Common myeloid progenitor, CD34-positive (primary cell): ENCODE results near the gene CACNA1E.

Source experiments
- CTCF ChIA-PET: fragments of 350-600 bp; sonication (Branson Sonifier 250); formaldehyde crosslinking; loops from one replicate; lab custom pipeline; 2021; ENCODE audit warnings: antibody characterized with exemption; lab: Charles Lee
- POLR2A ChIA-PET: fragments of 350-600 bp; sonication (Branson Sonifier 250); formaldehyde crosslinking; loops from one replicate; lab custom pipeline; 2021; ENCODE audit warnings: antibody characterized with exemption; lab: Charles Lee
- DNase-seq, 3 donors: peaks; one replicate each; pipeline versions ENCODE4 v3.0.0 to v3.0.0-alpha.2; 2013
- H3K27ac ChIP-seq, 2 experiments: 1 replicate in 1 of 2; 2 replicates in 1 of 2; pipeline ENCODE4 v1.7.0; 2013; ENCODE audit warnings: inconsistent platforms in 2 of 2, low read length in 2 of 2, mild to moderate bottlenecking in 2 of 2, low read depth in 1 of 2, moderate library complexity in 1 of 2; ENCODE audit not compliant: severe bottlenecking in 2 of 2, insufficient read depth in 1 of 2, poor library complexity in 1 of 2
- H3K27me3 ChIP-seq, 5 experiments: replicated peaks in 2 of 5; 1 replicate in 3 of 5; 2 replicates in 2 of 5; pipeline versions ENCODE4 v1.6.1 to v1.7.0; 2013; ENCODE audit warnings: low read length in 4 of 5, mild to moderate bottlenecking in 2 of 5, moderate library complexity in 2 of 5, inconsistent platforms in 1 of 5; ENCODE audit not compliant: insufficient read depth in 5 of 5, control insufficient read depth in 4 of 5
- H3K36me3 ChIP-seq, 4 experiments: 1 replicate in 2 of 4; 2 replicates in 2 of 4; pipeline versions ENCODE4 v1.6.1 to v1.7.0; 2013; ENCODE audit warnings: low read length in 3 of 4, control low read depth in 1 of 4, mild to moderate bottlenecking in 1 of 4; ENCODE audit not compliant: control insufficient read depth in 4 of 4, insufficient read depth in 4 of 4
- H3K4me1 ChIP-seq, 4 experiments: 1 replicate in 3 of 4; 2 replicates in 1 of 4; pipeline versions ENCODE4 v1.6.1 to v1.7.1; 2013; ENCODE audit warnings: low read length in 3 of 4, mild to moderate bottlenecking in 3 of 4, control low read depth in 1 of 4, inconsistent platforms in 1 of 4, moderate library complexity in 1 of 4; ENCODE audit not compliant: control insufficient read depth in 4 of 4, insufficient read depth in 4 of 4; ENCODE audit errors: control extremely low read depth in 1 of 4
- H3K4me3 ChIP-seq, 7 experiments: 1 replicate in 4 of 7; 2 replicates in 3 of 7; pipeline versions ENCODE4 v1.5.1 to v1.7.0; 2013; ENCODE audit warnings: mild to moderate bottlenecking in 7 of 7, low read length in 6 of 7, moderate library complexity in 6 of 7, inconsistent platforms in 2 of 7, low read depth in 2 of 7, control low read depth in 1 of 7; ENCODE audit not compliant: insufficient read depth in 4 of 7, control insufficient read depth in 1 of 7; ENCODE audit errors: extremely low read depth in 1 of 7
- H3K9me3 ChIP-seq, 5 experiments: 1 replicate in 4 of 5; 2 replicates in 1 of 5; pipeline versions ENCODE4 v1.6.1 to v1.7.1; 2013; ENCODE audit warnings: low read length in 4 of 5, mild to moderate bottlenecking in 2 of 5, inconsistent platforms in 1 of 5, low read depth in 1 of 5, moderate library complexity in 1 of 5; ENCODE audit not compliant: control insufficient read depth in 4 of 5, insufficient read depth in 2 of 5; ENCODE audit errors: control extremely low read depth in 1 of 5
- WGBS: methylation state at CpG from one replicate; pipeline ENCODE4 v1.1.5; 2013; ENCODE audit not compliant: insufficient coverage; 5-methylcytosine and 5-hydroxymethylcytosine counted together

The CACNA1E gene

DNA sequence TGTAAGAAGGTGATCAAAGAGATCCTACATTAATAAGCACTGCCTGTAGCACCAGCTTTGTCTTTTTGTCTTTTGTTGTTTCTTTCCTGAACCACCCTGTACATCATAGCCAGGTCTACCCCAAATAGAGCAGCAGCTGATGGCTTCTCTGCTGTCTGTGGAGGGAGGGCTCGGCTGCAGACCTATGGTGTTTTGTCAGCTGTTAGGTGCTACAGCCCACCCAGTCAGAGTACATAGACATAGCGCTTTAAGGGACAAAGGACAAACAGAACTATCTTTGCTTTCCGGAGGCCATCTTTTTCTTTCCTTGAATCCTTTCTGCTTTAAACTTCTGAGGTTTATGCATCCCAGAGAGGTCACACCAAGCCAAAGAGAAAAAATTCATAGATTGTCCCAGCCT lies 320.1 kb downstream of the CACNA1E start:
- H3K4me3 ChIP-seq: no peak overlapping the region
- no peaks in the 10 kb centered on the region for H3K9me3 ChIP-seq
- no peaks in the 10 kb centered on the region for H3K36me3 ChIP-seq
- H3K27me3 ChIP-seq: peaks cover 0 to 2% (median 0%) of the 10 kb centered on the region in 5 experiments
- ChIA-PET CTCF (no interaction called here), POLR2A (no interaction called here)
- H3K27ac ChIP-seq: no peak overlapping the region
- DNase-seq: no peak
- WGBS: 93% methylated on average over 3 of the region's 3 CpGs
- H3K4me1 ChIP-seq: no peaks in the 10 kb centered on the region

DNA sequence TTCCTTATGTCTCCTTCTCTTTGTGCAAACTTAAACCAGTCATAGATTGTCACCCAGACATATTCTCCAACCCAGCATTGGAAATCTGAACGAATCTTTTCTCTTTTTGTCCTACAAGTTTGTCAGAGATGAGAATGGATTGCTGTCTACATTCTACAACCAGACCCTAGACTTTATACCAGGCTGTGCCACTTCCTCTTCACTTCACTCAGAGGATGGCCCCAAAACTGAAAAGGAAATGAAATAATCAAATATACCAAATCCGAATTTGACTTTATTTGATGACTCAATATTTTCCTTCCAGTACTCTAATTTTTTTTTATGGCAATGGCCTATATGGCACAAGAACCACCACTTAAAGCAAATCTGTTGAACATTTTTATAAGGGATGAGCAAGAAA lies 321.7 kb downstream of the CACNA1E start:
- CTCF ChIA-PET: no interaction called here
- no peak for DNase-seq
- H3K36me3 ChIP-seq: no peaks in the 10 kb centered on the region
- 50% methylated on average over 1 of the region's 2 CpGs for WGBS
- H3K27me3 ChIP-seq: peaks cover 0 to 4% (median 0%) of the 10 kb centered on the region in 5 experiments
- H3K4me3 ChIP-seq: no peak overlapping the region
- H3K4me1 ChIP-seq: no peaks in the 10 kb centered on the region
- H3K27ac ChIP-seq: no peak overlapping the region
- no peaks in the 10 kb centered on the region for H3K9me3 ChIP-seq
- POLR2A ChIA-PET: no interaction called here

DNA sequence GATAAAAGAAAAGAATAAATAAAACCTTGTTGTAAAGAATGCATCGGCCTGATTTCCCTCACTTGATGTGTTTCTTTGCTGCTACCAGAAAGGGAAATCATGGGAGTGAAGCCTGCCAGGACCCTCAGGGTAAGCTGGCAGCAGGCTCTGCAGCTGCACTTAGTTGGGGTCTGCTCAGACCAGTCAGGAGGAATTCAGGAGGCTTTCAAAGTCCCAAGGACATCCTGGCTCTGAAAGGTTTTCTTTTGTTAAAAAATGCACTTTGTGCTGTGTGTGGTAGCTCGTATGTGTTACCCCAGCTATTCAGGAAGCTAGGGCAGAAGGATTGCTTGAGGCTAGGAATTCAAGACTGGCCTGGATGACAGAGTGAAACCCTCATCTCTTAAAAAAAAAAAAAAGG lies 323.4 kb downstream of the CACNA1E start:
- H3K4me1 ChIP-seq: no peaks in the 10 kb centered on the region
- no peak overlapping the region for H3K4me3 ChIP-seq
- no peaks in the 10 kb centered on the region for H3K36me3 ChIP-seq
- H3K27ac ChIP-seq: no peak overlapping the region
- POLR2A ChIA-PET: no interaction called here
- 100% methylated on average over 1 of the region's 2 CpGs for WGBS
- DNase-seq: no peak
- CTCF ChIA-PET: no interaction called here
- H3K9me3 ChIP-seq: no peaks in the 10 kb centered on the region
- peaks cover 0 to 2% (median 0%) of the 10 kb centered on the region in 5 experiments for H3K27me3 ChIP-seq

GRCh38 chr1:181807251-181807650 lies 323.9 kb downstream of the CACNA1E start:
- peaks cover 0 to 2% (median 0%) of the 10 kb centered on the region in 5 experiments for H3K27me3 ChIP-seq
- 70% methylated on average over 2 of the region's 4 CpGs for WGBS
- no peak overlapping the region for H3K4me3 ChIP-seq
- ChIA-PET CTCF (no interaction called here), POLR2A (no interaction called here)
- H3K9me3 ChIP-seq: no peaks in the 10 kb centered on the region
- H3K36me3 ChIP-seq: no peaks in the 10 kb centered on the region
- DNase-seq: no peak
- no peaks in the 10 kb centered on the region for H3K4me1 ChIP-seq
- H3K27ac ChIP-seq: no peak overlapping the region

DNA sequence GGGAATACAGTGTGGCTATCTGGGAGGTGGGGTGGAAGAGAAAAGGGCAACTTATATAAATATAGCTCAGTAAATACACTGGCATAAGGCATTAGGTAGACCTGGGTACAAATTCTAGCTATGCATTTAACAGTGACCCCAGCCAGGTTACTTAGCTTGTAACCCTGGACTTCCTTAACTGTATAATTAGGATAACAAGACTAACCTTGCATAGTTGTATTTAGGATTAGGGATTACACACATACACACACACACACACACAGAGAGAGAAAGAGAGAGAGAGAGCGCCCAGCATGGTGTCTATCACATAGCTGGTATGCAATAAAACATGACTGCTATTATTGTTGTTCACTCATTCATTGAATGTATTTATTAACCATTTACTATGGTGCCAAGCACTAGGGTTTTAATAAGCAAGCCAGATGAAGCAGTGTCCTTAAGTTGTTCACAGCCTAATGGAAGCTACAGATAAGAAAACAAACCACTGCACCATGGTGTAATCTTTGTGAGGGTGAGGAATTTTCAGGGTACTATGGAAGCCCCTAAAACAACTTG lies 326.8 kb downstream of the CACNA1E start:
- H3K4me3 ChIP-seq: no peak overlapping the region
- no peak for DNase-seq
- no peaks in the 10 kb centered on the region for H3K9me3 ChIP-seq
- WGBS: no CpG with 5 or more reads among the region's 1 CpG
- no peak overlapping the region for H3K27ac ChIP-seq
- no peaks in the 10 kb centered on the region for H3K4me1 ChIP-seq
- H3K27me3 ChIP-seq: peaks cover 0 to 2% (median 0%) of the 10 kb centered on the region in 5 experiments
- POLR2A ChIA-PET: no interaction called here
- CTCF ChIA-PET: interaction anchor here (1.2 kb wide), 1 partner anchor 12 kb away, joined by 3 read pairs; no protein-coding TSS in a partner anchor
- no peaks in the 10 kb centered on the region for H3K36me3 ChIP-seq

- H3K36me3 ChIP-seq: no peaks in the 10 kb centered on the region
- ChIA-PET POLR2A (no interaction called here), CTCF (no interaction called here)
- H3K4me1 ChIP-seq: no peaks in the 10 kb centered on the region
- no peak for DNase-seq
- 78% methylated on average over 5 of the region's 7 CpGs for WGBS
- no peak overlapping the region for H3K27ac ChIP-seq
- peaks cover 0 to 2% (median 0%) of the 10 kb centered on the region in 5 experiments for H3K27me3 ChIP-seq
- H3K9me3 ChIP-seq: no peaks in the 10 kb centered on the region
- no peak overlapping the region for H3K4me3 ChIP-seq
Measured at GRCh38 chr1:181812208-181812607, 328.9 kb downstream of the CACNA1E start.

GRCh38 chr1:181813266-181813665 lies 329.9 kb downstream of the CACNA1E start:
- no peak overlapping the region for H3K27ac ChIP-seq
- H3K4me1 ChIP-seq: no peaks in the 10 kb centered on the region
- H3K4me3 ChIP-seq: no peak overlapping the region
- no peak for DNase-seq
- CTCF ChIA-PET: no interaction called here
- no peaks in the 10 kb centered on the region for H3K9me3 ChIP-seq
- H3K36me3 ChIP-seq: no peaks in the 10 kb centered on the region
- peaks cover 0 to 2% (median 0%) of the 10 kb centered on the region in 5 experiments for H3K27me3 ChIP-seq
- POLR2A ChIA-PET: interaction anchor here (0.7 kb wide), 1 partner anchor 347 kb away, joined by 4 read pairs; no protein-coding TSS in a partner anchor
- WGBS: 100% methylated on average over 1 of the region's 4 CpGs
